ENCODE results near the gene AUP1.

Gene AUP1

DNA sequence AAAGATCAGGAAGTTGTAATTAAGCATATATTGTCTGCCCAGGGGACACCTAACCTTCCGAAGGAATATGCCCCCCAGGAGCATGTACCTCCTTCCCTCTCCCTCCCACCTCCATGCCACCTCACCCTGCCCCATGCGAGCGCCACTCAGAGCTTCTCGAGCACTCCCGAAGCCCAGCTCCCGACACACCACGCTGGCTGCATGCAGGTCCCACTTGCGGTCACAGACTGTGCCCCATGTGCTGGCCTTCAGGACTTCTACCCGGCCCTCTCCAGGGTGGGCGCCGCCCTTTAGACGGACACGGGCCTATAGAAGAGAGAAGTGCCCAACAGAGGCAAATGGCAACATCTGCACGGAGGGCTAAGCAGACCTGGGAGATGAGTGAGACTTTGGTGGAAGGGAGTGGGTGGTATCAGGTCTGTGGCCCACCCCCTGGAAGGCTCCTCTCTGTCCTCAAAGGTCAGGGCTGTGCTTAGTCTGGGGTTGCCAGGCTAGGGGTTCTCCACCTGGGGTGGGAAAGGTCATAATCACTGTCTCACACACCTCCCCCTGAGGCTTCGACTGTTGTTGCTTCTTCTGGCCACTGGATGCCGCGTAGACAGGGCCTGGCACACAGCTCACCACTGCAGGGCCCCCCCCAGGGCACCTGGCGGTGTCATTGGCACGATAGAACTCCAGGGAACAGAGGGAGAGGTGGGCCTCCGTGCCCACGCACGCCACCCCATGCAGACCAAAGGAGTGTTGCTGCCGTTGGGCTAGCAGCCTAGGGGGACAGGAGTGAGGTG is 6.9 kb upstream of the AUP1 start:
- DNase-seq: no peak
- no peak overlapping the region for H3K4me3 ChIP-seq (ENCODE audit: low read depth, low read length)
- TF ChIP-seq, protein P1, sequence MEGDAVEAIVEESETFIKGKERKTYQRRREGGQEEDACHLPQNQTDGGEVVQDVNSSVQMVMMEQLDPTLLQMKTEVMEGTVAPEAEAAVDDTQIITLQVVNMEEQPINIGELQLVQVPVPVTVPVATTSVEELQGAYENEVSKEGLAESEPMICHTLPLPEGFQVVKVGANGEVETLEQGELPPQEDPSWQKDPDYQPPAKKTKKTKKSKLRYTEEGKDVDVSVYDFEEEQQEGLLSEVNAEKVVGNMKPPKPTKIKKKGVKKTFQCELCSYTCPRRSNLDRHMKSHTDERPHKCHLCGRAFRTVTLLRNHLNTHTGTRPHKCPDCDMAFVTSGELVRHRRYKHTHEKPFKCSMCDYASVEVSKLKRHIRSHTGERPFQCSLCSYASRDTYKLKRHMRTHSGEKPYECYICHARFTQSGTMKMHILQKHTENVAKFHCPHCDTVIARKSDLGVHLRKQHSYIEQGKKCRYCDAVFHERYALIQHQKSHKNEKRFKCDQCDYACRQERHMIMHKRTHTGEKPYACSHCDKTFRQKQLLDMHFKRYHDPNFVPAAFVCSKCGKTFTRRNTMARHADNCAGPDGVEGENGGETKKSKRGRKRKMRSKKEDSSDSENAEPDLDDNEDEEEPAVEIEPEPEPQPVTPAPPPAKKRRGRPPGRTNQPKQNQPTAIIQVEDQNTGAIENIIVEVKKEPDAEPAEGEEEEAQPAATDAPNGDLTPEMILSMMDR (IDR thresholded peaks at IDR 0.05; ENCODE audit: low read depth, low read length, missing control alignments): no peak
- in situ Hi-C loops (cut with HindIII; ENCODE audit: low pct_ligation_motif_present, low sequenced_read_pairs): no loop called here
- H3K27me3 ChIP-seq (replicated peaks): no peaks in the 10 kb centered on the region
- H3K36me3 ChIP-seq (replicated peaks): peaks cover 3% of the 10 kb centered on the region
- no peak overlapping the region for H3K27ac ChIP-seq

DNA sequence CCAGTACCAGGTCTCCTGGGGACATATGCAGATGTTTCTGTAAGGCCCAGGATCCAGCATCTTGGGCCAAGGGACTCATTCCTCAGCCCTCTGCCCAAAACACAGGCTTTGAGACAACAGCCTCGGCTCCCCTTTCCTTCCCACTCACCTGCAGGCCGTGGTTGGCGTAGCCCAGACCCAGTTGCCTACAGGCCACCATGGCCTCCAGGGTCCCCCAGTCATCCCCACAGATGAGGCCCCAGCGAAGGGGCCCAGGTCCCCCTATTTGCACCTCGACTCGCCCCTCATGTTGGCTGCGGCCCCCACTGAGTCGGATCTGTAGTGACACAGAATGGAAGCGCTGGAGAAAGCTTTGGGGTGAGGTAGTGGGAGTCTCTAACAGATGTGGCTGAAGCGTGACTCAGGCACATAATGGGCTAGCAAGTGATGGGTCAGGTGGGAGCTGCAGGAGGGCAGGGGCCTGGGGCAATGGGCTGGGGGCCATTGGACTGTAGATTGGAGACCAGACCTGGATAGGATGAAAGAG is 6.0 kb upstream of the AUP1 start:
- in situ Hi-C loops (cut with HindIII; ENCODE audit: low pct_ligation_motif_present, low sequenced_read_pairs): no loop called here
- DNase-seq: no peak
- Histone ChIP-seq H3K4me3 (ENCODE audit: low read depth, low read length) (no peak overlapping the region), H3K36me3 (replicated peaks) (peaks cover 3% of the 10 kb centered on the region), H3K27ac (no peak overlapping the region), H3K27me3 (replicated peaks) (no peaks in the 10 kb centered on the region)
- TF ChIP-seq, protein P1 (IDR thresholded peaks at IDR 0.05; ENCODE audit: low read depth, low read length, missing control alignments): no peak

DNA sequence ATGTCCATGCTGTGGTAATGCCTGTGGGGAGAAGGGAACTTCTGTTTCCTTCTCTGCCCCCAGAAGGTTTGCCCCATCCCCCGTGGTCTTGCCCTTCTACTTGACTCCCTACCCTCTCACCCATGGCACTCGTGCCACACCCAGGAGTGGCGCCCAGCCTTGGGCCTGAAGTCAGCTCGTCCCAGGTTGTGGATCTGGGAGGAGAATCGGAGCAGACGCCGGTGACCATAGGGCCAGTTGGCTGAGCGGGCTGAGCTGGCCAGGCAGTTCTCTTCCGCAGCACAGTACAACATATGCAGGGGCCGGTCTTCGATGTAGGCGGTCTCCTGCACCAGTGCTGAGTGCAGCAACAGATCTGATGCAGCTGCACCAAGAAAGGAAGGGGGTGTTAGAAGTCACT is 4.9 kb upstream of the AUP1 start:
- in situ Hi-C loops (cut with HindIII; ENCODE audit: low pct_ligation_motif_present, low sequenced_read_pairs): no loop called here
- TF ChIP-seq, protein P1 (IDR thresholded peaks at IDR 0.05; ENCODE audit: low read depth, low read length, missing control alignments): no peak
- H3K4me3 ChIP-seq (ENCODE audit: low read depth, low read length): no peak overlapping the region
- no peak overlapping the region for H3K27ac ChIP-seq
- H3K36me3 ChIP-seq (replicated peaks): peaks cover 3% of the 10 kb centered on the region
- no peak for DNase-seq
- no peaks in the 10 kb centered on the region for H3K27me3 ChIP-seq (replicated peaks)

- no peak for DNase-seq
Measured at GRCh38 chr2:74533464-74533863, 4.0 kb upstream of the AUP1 start.

GRCh38 chr2:74532222-74532621 is 2.7 kb upstream of the AUP1 start:
- Histone ChIP-seq H3K36me3 (replicated peaks) (peaks cover 4% of the 10 kb centered on the region), H3K27me3 (replicated peaks) (no peaks in the 10 kb centered on the region), H3K4me3 (ENCODE audit: low read depth, low read length) (no peak overlapping the region), H3K27ac (no peak overlapping the region)
- in situ Hi-C loops (cut with HindIII; ENCODE audit: low pct_ligation_motif_present, low sequenced_read_pairs): no loop called here
- DNase-seq: no peak
- TF ChIP-seq, protein P1 (IDR thresholded peaks at IDR 0.05; ENCODE audit: low read depth, low read length, missing control alignments): no peak

More at GRCh38 chr2:74533464-74533863, 4.0 kb upstream of the AUP1 start:
- Histone ChIP-seq H3K36me3 (replicated peaks) (peaks cover 3% of the 10 kb centered on the region), H3K4me3 (ENCODE audit: low read depth, low read length) (no peak overlapping the region), H3K27ac (no peak overlapping the region), H3K27me3 (replicated peaks) (no peaks in the 10 kb centered on the region)
- in situ Hi-C loops (cut with HindIII; ENCODE audit: low pct_ligation_motif_present, low sequenced_read_pairs): no loop called here
- TF ChIP-seq, protein P1 (IDR thresholded peaks at IDR 0.05; ENCODE audit: low read depth, low read length, missing control alignments): no peak
